Mesendoderm (in vitro differentiated cells): ENCODE results near the gene WTAP.
"Not testable (repeated sequence)": the region's sequence is repeated elsewhere in the genome, so short reads cannot be mapped to it uniquely, and the experiment has no call there.

ENCODE experiments used
- DNase-seq: peaks from one replicate; pipeline ENCODE4 v3.0.0; 2013
- H2AK5ac ChIP-seq: 2 replicates; pipeline ENCODE4 v1.6.1; 2013; ENCODE audit warnings: low read length, inconsistent platforms
- H2BK120ac ChIP-seq: 2 replicates; pipeline ENCODE4 v1.6.1; 2013; ENCODE audit warnings: low read depth, mild to moderate bottlenecking, low read length, moderate library complexity, mixed read lengths
- H2BK15ac ChIP-seq: replicated peaks from 2 replicates; pipeline ENCODE4 v1.6.1; 2013; ENCODE audit warnings: low read depth, mild to moderate bottlenecking, moderate library complexity
- H2BK5ac ChIP-seq: 2 replicates; pipeline ENCODE4 v1.6.1; 2013; ENCODE audit warnings: low read length, inconsistent platforms
- H3K18ac ChIP-seq: 2 replicates; pipeline ENCODE4 v1.6.1; 2013; ENCODE audit warnings: mild to moderate bottlenecking, low read length, mixed read lengths
- H3K23ac ChIP-seq: one replicate; pipeline ENCODE4 v1.6.1; 2013; ENCODE audit warnings: low read length
- H3K27ac ChIP-seq: 2 replicates; pipeline ENCODE4 v1.5.1; 2013; ENCODE audit warnings: low read depth, mild to moderate bottlenecking, inconsistent platforms, low read length, moderate library complexity
- H3K27me3 ChIP-seq: 2 replicates; pipeline ENCODE4 v1.6.1; 2013; ENCODE audit warnings: low read length, control low read depth, mild to moderate bottlenecking, inconsistent platforms; ENCODE audit not compliant: insufficient read depth, poor library complexity
- H3K36me3 ChIP-seq: 2 replicates; pipeline ENCODE4 v1.6.1; 2013; ENCODE audit warnings: low read length, inconsistent platforms; ENCODE audit not compliant: control insufficient read depth, insufficient read depth
- H3K4ac ChIP-seq: one replicate; pipeline ENCODE4 v1.6.1; 2013; ENCODE audit warnings: low read depth, mild to moderate bottlenecking, low read length, moderate library complexity
- H3K4me1 ChIP-seq: 2 replicates; pipeline ENCODE4 v1.6.1; 2013; ENCODE audit warnings: low read depth, low read length, inconsistent platforms; ENCODE audit not compliant: control insufficient read depth
- H3K4me2 ChIP-seq: 2 replicates; pipeline ENCODE4 v1.6.1; 2013; ENCODE audit warnings: low read length
- H3K4me3 ChIP-seq: 2 replicates; pipeline ENCODE4 v1.5.1; 2013; ENCODE audit warnings: mild to moderate bottlenecking, low read length
- H3K56ac ChIP-seq: one replicate; pipeline ENCODE4 v1.6.1; 2013; ENCODE audit warnings: low read length
- H3K79me1 ChIP-seq: 2 replicates; pipeline ENCODE4 v1.6.1; 2013; ENCODE audit warnings: low read length, inconsistent platforms
- H3K79me2 ChIP-seq: 2 replicates; pipeline ENCODE4 v1.6.1; 2013; ENCODE audit warnings: mild to moderate bottlenecking, low read length; ENCODE audit not compliant: control insufficient read depth, insufficient read depth
- H3K9ac ChIP-seq: 2 replicates; pipeline ENCODE4 v1.6.1; 2013; ENCODE audit warnings: low read length, inconsistent platforms
- H4K5ac ChIP-seq: one replicate; pipeline ENCODE4 v1.6.1; 2013; ENCODE audit warnings: low read length
- H4K8ac ChIP-seq: one replicate; pipeline ENCODE4 v1.6.1; 2013; ENCODE audit warnings: low read depth, mild to moderate bottlenecking, control low read depth, low read length, moderate library complexity
- WGBS: extraction: QIAGEN DNeasy Blood & Tissue Kit; methylation state at CpG from one replicate; pipeline ENCODE4 v1.1.7; 2013; ENCODE audit warnings: low lambda C conversion rate, missing lambda C conversion rate; ENCODE audit not compliant: insufficient coverage; ENCODE audit errors: extremely low coverage; 5-methylcytosine and 5-hydroxymethylcytosine counted together

Gene WTAP

DNA sequence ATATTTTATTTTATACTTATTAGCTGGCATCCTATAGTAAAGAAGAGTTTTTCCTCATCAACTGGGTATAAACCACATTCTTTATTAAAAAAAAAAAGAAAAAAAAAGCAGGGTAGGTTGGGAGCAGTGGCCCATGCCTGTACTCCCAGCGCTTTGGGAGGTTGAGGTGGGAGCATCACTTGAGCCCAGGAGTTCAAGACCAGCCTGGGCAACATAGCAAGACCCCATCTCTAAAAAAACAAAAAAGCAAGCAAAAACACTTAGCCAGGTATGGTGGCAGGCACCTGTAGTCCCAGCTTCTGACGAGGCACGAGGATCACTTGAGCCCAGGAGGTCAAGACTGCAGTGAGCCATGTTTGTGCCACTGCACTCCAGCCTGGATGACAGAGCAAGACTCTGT lies 5.3 kb upstream of the WTAP start:
- not testable (repeated sequence) for H3K56ac ChIP-seq, H3K4ac ChIP-seq, H3K4me3 ChIP-seq, H2BK5ac ChIP-seq, H3K79me1 ChIP-seq, H3K9ac ChIP-seq, H3K36me3 ChIP-seq, H3K23ac ChIP-seq, H4K8ac ChIP-seq, H3K18ac ChIP-seq, H3K4me2 ChIP-seq, DNase-seq, H2BK120ac ChIP-seq, H3K27me3 ChIP-seq, H2BK15ac ChIP-seq, H2AK5ac ChIP-seq, H3K27ac ChIP-seq, H3K4me1 ChIP-seq, H4K5ac ChIP-seq
- peaks cover 21% of the 10 kb centered on the region for H3K79me2 ChIP-seq
- WGBS, result no CpG with 5 or more reads among the region's 3 CpGs

DNA sequence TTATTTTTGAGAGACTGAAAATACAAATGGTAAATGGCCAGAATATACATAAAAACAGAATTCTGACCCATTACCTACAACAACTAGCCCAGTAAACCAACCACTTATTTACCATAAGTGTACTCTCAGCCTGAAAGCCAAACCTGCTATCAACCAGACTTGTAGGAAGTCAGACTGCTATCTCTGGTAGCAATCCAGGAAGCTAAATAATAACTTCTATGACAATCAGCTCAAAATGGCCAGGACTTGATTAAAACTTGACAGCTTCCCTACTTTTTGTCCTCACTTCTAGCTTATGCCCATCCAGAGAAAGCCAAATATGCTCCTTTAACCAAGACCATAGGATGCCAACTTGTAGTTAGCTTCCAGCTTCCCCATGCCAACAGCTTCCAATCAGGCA lies 4.7 kb upstream of the WTAP start:
- DNase-seq, result no peak
- Histone ChIP-seq H3K18ac (no peak overlapping the region), H3K9ac (no peak overlapping the region), H3K79me1 (peaks cover 8% of the 10 kb centered on the region), H3K23ac (no peak overlapping the region), H3K27me3 (no peaks in the 10 kb centered on the region), H2BK15ac (no peak overlapping the region), H2BK120ac (no peak overlapping the region), H3K4me1 (no peaks in the 10 kb centered on the region), H3K4me3 (no peak overlapping the region), H3K36me3 (peaks cover 1% of the 10 kb centered on the region), H3K56ac (no peak overlapping the region), H4K5ac (no peak overlapping the region), H4K8ac (no peak overlapping the region), H2BK5ac (no peak overlapping the region), H3K4ac (no peak overlapping the region), H2AK5ac (no peak overlapping the region), H3K79me2 (peaks cover 24% of the 10 kb centered on the region), H3K27ac (no peak overlapping the region), H3K4me2 (no peak overlapping the region)

DNA sequence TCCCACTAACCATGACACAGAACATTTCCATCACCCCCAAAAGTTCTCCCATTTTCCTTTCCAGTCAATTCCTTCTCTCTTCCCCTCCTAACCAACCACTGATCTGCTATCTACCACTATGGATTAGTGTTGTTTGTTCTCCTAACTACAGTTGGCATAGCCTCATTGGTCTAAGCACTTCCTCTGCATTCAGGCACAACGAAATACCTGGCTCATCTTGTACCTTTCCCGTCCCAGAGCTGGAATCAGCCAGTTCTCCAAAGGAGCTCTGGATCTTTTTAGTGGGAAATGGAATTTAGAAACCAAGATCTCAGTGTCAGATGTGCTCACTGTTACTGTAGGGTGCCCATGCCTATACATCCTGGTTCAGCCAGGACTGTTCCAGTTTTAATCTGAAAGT lies 4.0 kb upstream of the WTAP start:
- no peak overlapping the region for H4K8ac ChIP-seq
- no peak overlapping the region for H3K56ac ChIP-seq
- H3K9ac ChIP-seq, result no peak overlapping the region
- H3K4me1 ChIP-seq, result no peaks in the 10 kb centered on the region
- no peak overlapping the region for H3K23ac ChIP-seq
- H3K18ac ChIP-seq, result no peak overlapping the region
- no peak overlapping the region for H2BK15ac ChIP-seq
- H3K79me1 ChIP-seq, result peaks cover 8% of the 10 kb centered on the region
- no peak overlapping the region for H3K4ac ChIP-seq
- no peak overlapping the region for H3K27ac ChIP-seq
- H2BK120ac ChIP-seq, result no peak overlapping the region
- no CpG with 5 or more reads among the region's 2 CpGs for WGBS
- no peak overlapping the region for H2AK5ac ChIP-seq
- no peak overlapping the region for H4K5ac ChIP-seq
- H2BK5ac ChIP-seq, result no peak overlapping the region
- H3K4me3 ChIP-seq, result no peak overlapping the region
- no peak overlapping the region for H3K4me2 ChIP-seq
- peaks cover 30% of the 10 kb centered on the region for H3K79me2 ChIP-seq
- peaks cover 1% of the 10 kb centered on the region for H3K36me3 ChIP-seq
- no peaks in the 10 kb centered on the region for H3K27me3 ChIP-seq
- DNase-seq, result peak; percentile 18

DNA sequence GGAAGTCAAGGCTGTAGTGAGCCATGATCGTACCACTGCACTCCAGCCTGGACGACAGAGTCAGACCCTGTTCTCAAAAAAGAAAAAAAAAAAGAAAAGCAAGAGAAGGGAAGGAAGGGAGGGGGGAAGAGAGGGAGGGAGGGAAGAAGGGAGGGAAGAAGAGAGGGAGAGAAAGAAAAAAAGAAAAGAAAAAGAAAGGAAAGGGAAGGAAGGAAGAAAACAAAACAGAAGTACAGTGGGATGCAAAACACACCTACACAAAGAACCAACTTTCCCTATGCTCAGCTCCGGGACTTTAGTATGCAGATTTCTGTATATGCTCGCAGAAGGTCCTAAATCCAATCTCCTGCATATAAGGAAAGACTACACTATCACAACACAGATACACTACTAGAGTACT lies 2.5 kb upstream of the WTAP start:
- Histone ChIP-seq H3K9ac (no peak overlapping the region), H2BK5ac (no peak overlapping the region), H4K5ac (no peak overlapping the region), H3K27ac (no peak overlapping the region), H3K18ac (no peak overlapping the region), H3K23ac (no peak overlapping the region), H4K8ac (no peak overlapping the region), H3K4me2 (no peak overlapping the region), H3K4me3 (no peak overlapping the region), H3K79me1 (peaks cover 8% of the 10 kb centered on the region), H3K36me3 (peaks cover 1% of the 10 kb centered on the region), H3K56ac (no peak overlapping the region), H3K4ac (no peak overlapping the region), H3K79me2 (peaks cover 42% of the 10 kb centered on the region), H2BK15ac (no peak overlapping the region), H3K4me1 (no peaks in the 10 kb centered on the region), H2AK5ac (no peak overlapping the region), H3K27me3 (no peaks in the 10 kb centered on the region), H2BK120ac (no peak overlapping the region)
- DNase-seq, result no peak
- WGBS, result no CpG with 5 or more reads among the region's 4 CpGs

DNA sequence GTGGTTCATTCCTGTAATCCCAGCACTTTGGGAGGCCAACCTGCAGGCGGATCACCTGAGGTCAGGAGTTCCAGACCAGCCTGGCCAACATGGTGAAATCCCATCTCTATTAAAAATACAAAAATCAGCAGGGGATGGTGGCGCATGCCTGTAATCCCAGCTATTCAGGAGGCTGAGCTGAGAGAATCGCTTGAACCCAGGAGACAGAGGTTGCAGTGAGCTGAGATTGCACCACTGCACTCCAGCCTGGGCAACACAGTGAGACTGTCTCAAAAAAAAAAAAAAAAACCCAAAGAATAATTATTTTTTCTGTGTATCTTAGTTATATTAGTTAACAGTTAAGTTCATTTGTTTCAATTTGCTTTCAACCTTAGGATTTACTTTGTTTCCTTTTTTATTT lies 2.1 kb upstream of the WTAP start:
- H3K27ac ChIP-seq, H3K23ac ChIP-seq, DNase-seq, H3K4me1 ChIP-seq, H4K8ac ChIP-seq, H3K18ac ChIP-seq, H3K27me3 ChIP-seq, H2BK120ac ChIP-seq, H3K4me3 ChIP-seq, H4K5ac ChIP-seq, H2BK5ac ChIP-seq, H3K36me3 ChIP-seq, H3K4me2 ChIP-seq, H3K4ac ChIP-seq, H2AK5ac ChIP-seq, H3K79me1 ChIP-seq, H3K9ac ChIP-seq, H2BK15ac ChIP-seq, H3K56ac ChIP-seq: not testable (repeated sequence)
- WGBS, result no CpG with 5 or more reads among the region's 3 CpGs
- peaks cover 46% of the 10 kb centered on the region for H3K79me2 ChIP-seq

DNA sequence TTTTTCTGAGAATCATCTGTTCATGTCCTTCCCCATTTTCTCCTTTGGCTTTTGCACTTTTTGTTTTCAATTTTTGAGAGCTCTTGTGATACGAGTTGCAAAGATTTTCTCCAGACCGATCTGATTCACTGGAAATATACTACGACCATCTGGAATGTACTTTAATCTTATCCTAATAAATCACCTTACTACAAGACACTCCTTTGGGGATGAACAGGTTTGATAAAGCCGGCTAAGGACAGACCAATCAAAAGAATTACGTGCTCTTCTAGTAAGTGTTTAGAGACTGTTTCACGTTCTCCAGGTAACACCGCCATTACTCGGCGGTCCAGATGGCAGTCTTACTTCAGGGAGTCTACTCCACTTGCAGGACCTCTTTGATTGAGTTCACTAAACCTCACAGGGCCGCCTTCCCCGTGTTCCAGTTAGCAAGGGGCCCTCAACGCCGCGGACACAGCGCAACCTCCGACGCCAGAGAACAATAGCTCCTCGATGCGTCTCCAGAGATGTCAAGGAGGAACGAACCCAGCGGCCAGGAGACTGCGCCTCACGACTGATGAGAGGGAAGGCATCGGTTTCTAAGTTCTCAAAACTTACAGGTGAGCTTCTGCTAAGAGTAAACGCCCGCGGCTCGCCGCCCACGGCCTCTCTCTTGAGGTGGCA lies 920 bp upstream of the WTAP start:
- no peak for DNase-seq
- Histone ChIP-seq H3K36me3 (peaks cover 1% of the 10 kb centered on the region), H3K56ac (peak overlapping the region; percentile 95), H2BK120ac (no peak overlapping the region), H3K27ac (peak overlapping the region; percentile 75), H2BK15ac (no peak overlapping the region), H4K5ac (no peak overlapping the region), H3K18ac (peak overlapping the region; percentile 44), H2BK5ac (peak overlapping the region; percentile 32), H4K8ac (no peak overlapping the region), H2AK5ac (no peak overlapping the region), H3K4me1 (no peaks in the 10 kb centered on the region), H3K23ac (no peak overlapping the region), H3K4me2 (peak overlapping the region; percentile 58), H3K27me3 (no peaks in the 10 kb centered on the region), H3K4ac (no peak overlapping the region), H3K4me3 (peak overlapping the region; percentile 79), H3K79me2 (peaks cover 58% of the 10 kb centered on the region), H3K9ac (peak overlapping the region; percentile 91), H3K79me1 (peaks cover 8% of the 10 kb centered on the region)
- WGBS, result no CpG with 5 or more reads among the region's 30 CpGs
